ENCODE results near the gene DERA. TPM values are rescaled to one million over a fixed set of nuclear protein-coding genes. Genes with fewer than 3 reads are reported as not detected.
A peak's percentile ranks its signal among the peaks of the same experiment; 100 is the strongest.

DERA gene
- total and polyA plus RNA-seq, 2 of the 13 experiments (the other 11 are each of a cell fraction or from before 2014, with no cell fraction given): 24.0 to 51.3 TPM

- Histone ChIP-seq H3K4me1 (ENCODE audit: insufficient read depth, low read length) (no peaks in the 10 kb centered on the region), H3K79me2 (ENCODE audit: insufficient read depth, low read length) (no peaks in the 10 kb centered on the region), H2AFZ (ENCODE audit: low read length) (no peak overlapping the region), H3K4me3 (replicated peaks in 1 of 3; ENCODE audit: insufficient read depth in 1 of 3, low read depth in 2 of 3, low read length in 3 of 3) (no peak overlapping the region), H3K27ac (ENCODE audit: extremely low read length, insufficient read depth, low read length) (no peak overlapping the region), H3K27me3 (ENCODE audit: control insufficient read depth in 1 of 2, insufficient read depth in 2 of 2, low read length in 2 of 2) (no peaks in the 10 kb centered on the region), H3K4me2 (ENCODE audit: low read depth, low read length) (no peak overlapping the region), H4K20me1 (ENCODE audit: insufficient read depth, low read length) (no peaks in the 10 kb centered on the region), H3K9ac (ENCODE audit: insufficient read depth, low read depth, low read length) (no peak overlapping the region), H3K36me3 (replicated peaks in 1 of 2; ENCODE audit: control insufficient read depth in 1 of 2, insufficient read depth in 2 of 2, low read length in 2 of 2) (peaks cover 4 to 25% of the 10 kb centered on the region in 2 experiments; a peak in 4 of 5 replicates), H3K9me3 (ENCODE audit: low read length) (no peaks in the 10 kb centered on the region)
- ATAC-seq (no peak), DNase-seq (ENCODE audit: low spot score) (no peak), FAIRE-seq (no peak)
- intact Hi-C loops (cut with micrococcal nuclease; ENCODE audit: unreplicated experiment) (loop anchor here (1.0 kb wide), 1 partner anchor 40 kb away; no protein-coding TSS in a partner anchor), in situ Hi-C loops (cut with HindIII; ENCODE audit: extremely low pct_ligation_motif_present, low pct_unique_long_range_greater_than_20kb) (no loop called here)
- ChIA-PET POLR2A (no interaction called here), CTCF (ENCODE audit: low intra/inter-chr PET ratio, low total read pairs) (no interaction called here)
- 95% methylated on average over 4 of the region's 4 CpGs for WGBS (ENCODE audit: low lambda C conversion rate)
- no peak for TF ChIP-seq MYNN (CRISPR knock-in tag; IDR thresholded peaks at IDR 0.05; ENCODE audit: low read depth)
- TF ChIP-seq THAP9 (CRISPR knock-in tag; IDR thresholded peaks at IDR 0.05; ENCODE audit: borderline replicate concordance): no peak
- no peak for TF ChIP-seq EP300 (IDR thresholded peaks at IDR 0.05; ENCODE audit: low read depth in 2 of 2, low read length in 2 of 2)
- TF ChIP-seq EP300 (CRISPR knock-in tag; IDR thresholded peaks at IDR 0.05; ENCODE audit: borderline replicate concordance): no peak
- BruUV-seq (replicated peaks): no TSS peak
Measured at GRCh38 chr12:15962760-15963159, 51.6 kb downstream of the DERA start.

- DNase-seq (ENCODE audit: low spot score) (no peak), ATAC-seq (no peak), FAIRE-seq (no peak)
- no peaks in the 10 kb centered on the region for H3K9me3 ChIP-seq (ENCODE audit: low read length)
- WGBS (ENCODE audit: low lambda C conversion rate): 91% methylated on average over 1 of the region's 1 CpG
- no peak overlapping the region for H2AFZ ChIP-seq (ENCODE audit: low read length)
- H3K9ac ChIP-seq (ENCODE audit: insufficient read depth, low read depth, low read length): no peak overlapping the region
- H3K27me3 ChIP-seq (ENCODE audit: control insufficient read depth in 1 of 2, insufficient read depth in 2 of 2, low read length in 2 of 2): no peaks in the 10 kb centered on the region
- ChIA-PET POLR2A (no interaction called here), CTCF (ENCODE audit: low intra/inter-chr PET ratio, low total read pairs) (no interaction called here)
- H4K20me1 ChIP-seq (ENCODE audit: insufficient read depth, low read length): no peaks in the 10 kb centered on the region
- no peaks in the 10 kb centered on the region for H3K4me1 ChIP-seq (ENCODE audit: insufficient read depth, low read length)
- no peak overlapping the region for H3K4me2 ChIP-seq (ENCODE audit: low read depth, low read length)
- no peaks in the 10 kb centered on the region for H3K79me2 ChIP-seq (ENCODE audit: insufficient read depth, low read length)
- no peak overlapping the region for H3K27ac ChIP-seq (ENCODE audit: extremely low read length, insufficient read depth, low read length)
- H3K4me3 ChIP-seq (replicated peaks in 1 of 3; ENCODE audit: insufficient read depth in 1 of 3, low read depth in 2 of 3, low read length in 3 of 3): no peak overlapping the region
- intact Hi-C loops (cut with micrococcal nuclease; ENCODE audit: unreplicated experiment) (no loop called here), in situ Hi-C loops (cut with HindIII; ENCODE audit: extremely low pct_ligation_motif_present, low pct_unique_long_range_greater_than_20kb) (no loop called here)
- no TSS peak for BruUV-seq (replicated peaks)
- no peak for TF ChIP-seq TMF1 (CRISPR knock-in tag; IDR thresholded peaks at IDR 0.05; ENCODE audit: low read depth)
- TF ChIP-seq ATF7 (IDR thresholded peaks at IDR 0.05): 0 out of 2 replicates have a peak, but pooled peaks have one; percentile 21
- no peak for TF ChIP-seq ATF7 (CRISPR knock-in tag; IDR thresholded peaks at IDR 0.05)
- TF ChIP-seq MIER2 (CRISPR knock-in tag; IDR thresholded peaks at IDR 0.05): no peak
- H3K36me3 ChIP-seq (replicated peaks in 1 of 2; ENCODE audit: control insufficient read depth in 1 of 2, insufficient read depth in 2 of 2, low read length in 2 of 2): peaks cover 4 to 23% of the 10 kb centered on the region in 2 experiments; a peak in 4 of 5 replicates
Measured at GRCh38 chr12:15963271-15963670, 52.1 kb downstream of the DERA start.

All from HepG2 (cell line).